A673 (cell line): ENCODE data around the gene ITPR1. TPM values are rescaled to one million over a fixed set of nuclear protein-coding genes. Genes with fewer than 3 reads are reported as not detected.

ENCODE experiments used
- BruUV-seq: library from RNA; stranded (reverse); fragments of 400-500 nt; replicated peaks from 2 replicates; lab custom pipeline; 2021; lab: Mats Ljungman, UMichigan
- CTCF ChIA-PET: fragments of 300-600 bp; sonication (Branson Sonifier 250); formaldehyde crosslinking; loops from one replicate; lab custom pipeline; 2022; ENCODE audit warnings: antibody characterized with exemption; lab: Charles Lee
- POLR2A ChIA-PET: fragments of 300-600 bp; sonication (Branson Sonifier 250); formaldehyde crosslinking; loops from one replicate; lab custom pipeline; 2022; ENCODE audit warnings: antibody characterized with exemption; ENCODE audit not compliant: low non-redundant PET; lab: Charles Lee
- DNase-seq: peaks from one replicate; pipeline ENCODE4 v3.0.0-alpha.2; 2015; ENCODE audit warnings: low spot score
- H3K27ac ChIP-seq: fragments of 200-600 bp; sonication (generic); 2 replicates; pipeline ENCODE4 v1.5.1; 2016; ENCODE audit warnings: mixed run types, low read depth, mild to moderate bottlenecking, mixed read lengths, antibody characterized with exemption, low read length; ENCODE audit not compliant: poor library complexity, severe bottlenecking
- H3K27me3 ChIP-seq: fragments of 200-600 bp; sonication (generic); replicated peaks from 2 replicates; pipeline ENCODE4 v1.6.1; 2017; ENCODE audit warnings: mixed run types, low read depth, mild to moderate bottlenecking, mixed read lengths, antibody characterized with exemption, low read length; ENCODE audit not compliant: insufficient read depth, poor library complexity
- H3K36me3 ChIP-seq: fragments of 200-600 bp; sonication (generic); 2 replicates; pipeline ENCODE4 v1.6.1; 2016; ENCODE audit warnings: mixed run types, mild to moderate bottlenecking, mixed read lengths, antibody characterized with exemption, low read length; ENCODE audit not compliant: insufficient read depth, poor library complexity, severe bottlenecking
- H3K4me1 ChIP-seq: fragments of 200-600 bp; sonication (generic); 2 replicates; pipeline ENCODE4 v1.6.1; 2017; ENCODE audit warnings: mixed run types, mild to moderate bottlenecking, mixed read lengths, antibody characterized with exemption, low read length; ENCODE audit not compliant: insufficient read depth, poor library complexity, severe bottlenecking
- H3K4me3 ChIP-seq: fragments of 200-600 bp; sonication (generic); 2 replicates; pipeline ENCODE4 v1.5.1; 2016; ENCODE audit warnings: low read depth, mixed run types, mild to moderate bottlenecking, mixed read lengths, low read length; ENCODE audit not compliant: poor library complexity, severe bottlenecking
- H3K9me3 ChIP-seq: fragments of 200-600 bp; sonication (generic); 2 replicates; pipeline ENCODE4 v1.6.1; 2016; ENCODE audit warnings: mixed run types, low read depth, mild to moderate bottlenecking, mixed read lengths, antibody characterized with exemption, low read length; ENCODE audit not compliant: poor library complexity, severe bottlenecking
- CTCF ChIP-seq: fragments of 300-800, 200-600 bp; sonication (generic); conservative IDR thresholded peaks from 2 replicates; pipeline ENCODE4 v1.5.1; 2017; ENCODE audit warnings: low read depth, mild to moderate bottlenecking, antibody characterized with exemption, low read length, moderate library complexity, mixed read lengths
- EZH2 ChIP-seq: fragments of 200-600 bp; sonication (generic); IDR thresholded peaks from 2 replicates; pipeline ENCODE4 v1.6.1; 2017; ENCODE audit warnings: borderline replicate concordance, low read depth, mild to moderate bottlenecking, mixed read lengths, antibody characterized with exemption, low read length; ENCODE audit not compliant: poor library complexity, severe bottlenecking
- intact Hi-C: fragments of 100-400 bp; cut with micrococcal nuclease; formaldehyde crosslinking; loops from one replicate; pipeline ENCODE4 v1.10.0; 2022; ENCODE audit not compliant: unreplicated experiment
- total RNA-seq: library from RNA; stranded (reverse); gene quantifications from 2 replicates; pipeline ENCODE4 v1.2.3, GENCODE V29; 2021

ITPR1 gene
- total RNA-seq, 1 experiment from 2014 or later: 8.6 TPM

DNA sequence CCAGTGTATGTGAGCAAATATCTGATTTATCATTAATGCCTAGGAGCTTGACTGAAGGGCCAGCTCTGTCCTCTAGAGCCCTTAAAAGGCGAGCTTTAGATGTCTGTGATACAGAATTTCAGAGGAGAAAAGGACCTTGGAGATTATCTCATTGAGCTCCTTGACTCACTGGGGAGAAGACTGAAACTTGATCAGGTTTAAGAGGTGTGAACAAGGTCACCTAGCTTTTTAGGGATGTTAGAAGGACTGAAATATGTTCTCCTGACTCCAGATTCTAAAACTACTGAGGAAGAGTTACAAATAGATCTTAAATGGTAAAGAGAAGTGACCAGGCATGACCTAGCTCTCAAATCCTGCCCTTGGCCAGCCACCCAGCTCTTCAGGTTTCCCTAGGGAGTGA is 292.4 kb downstream of the ITPR1 start:
- CTCF ChIA-PET: no interaction called here
- BruUV-seq: no TSS peak
- Histone ChIP-seq H3K4me3 (no peak overlapping the region), H3K27me3 (no peaks in the 10 kb centered on the region), H3K9me3 (no peaks in the 10 kb centered on the region), H3K4me1 (no peaks in the 10 kb centered on the region), H3K36me3 (no peaks in the 10 kb centered on the region), H3K27ac (no peak overlapping the region)
- TF ChIP-seq EZH2 (no peak), CTCF (no peak)
- POLR2A ChIA-PET: no interaction called here
- DNase-seq: no peak
- intact Hi-C loops: no loop called here

GRCh38 chr3:4786431-4786830 is 293.3 kb downstream of the ITPR1 start:
- Histone ChIP-seq H3K27me3 (no peaks in the 10 kb centered on the region), H3K9me3 (no peaks in the 10 kb centered on the region), H3K27ac (no peak overlapping the region), H3K4me3 (no peak overlapping the region), H3K4me1 (no peaks in the 10 kb centered on the region), H3K36me3 (no peaks in the 10 kb centered on the region)
- DNase-seq: no peak
- ChIA-PET POLR2A (no interaction called here), CTCF (no interaction called here)
- intact Hi-C loops: no loop called here
- no TSS peak for BruUV-seq
- TF ChIP-seq EZH2 (no peak), CTCF (no peak)

DNA sequence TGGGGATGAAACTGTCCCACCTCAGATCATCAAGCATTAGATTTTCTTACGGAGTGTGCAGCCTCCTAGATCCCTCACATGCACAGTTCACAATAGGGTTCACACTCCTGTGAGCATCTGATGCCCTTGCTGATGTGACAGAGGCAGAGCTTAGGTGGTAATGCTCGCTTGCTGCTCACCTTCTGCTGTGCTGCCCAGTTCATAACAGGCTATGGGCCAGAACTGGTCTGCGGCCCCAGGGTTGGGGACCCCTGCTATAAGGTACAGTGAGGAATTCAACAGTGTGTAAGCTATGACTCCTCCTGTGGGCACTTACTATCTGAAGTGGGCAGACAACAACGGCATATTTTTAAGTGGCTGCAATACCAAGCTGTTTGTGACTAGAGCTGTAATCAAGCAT is 298.2 kb downstream of the ITPR1 start:
- no peaks in the 10 kb centered on the region for H3K36me3 ChIP-seq
- no peaks in the 10 kb centered on the region for H3K9me3 ChIP-seq
- ChIA-PET CTCF (no interaction called here), POLR2A (no interaction called here)
- TF ChIP-seq CTCF (no peak), EZH2 (no peak)
- no peaks in the 10 kb centered on the region for H3K27me3 ChIP-seq
- DNase-seq: no peak
- no peak overlapping the region for H3K4me3 ChIP-seq
- H3K4me1 ChIP-seq: no peaks in the 10 kb centered on the region
- no TSS peak for BruUV-seq
- intact Hi-C loops: no loop called here
- no peak overlapping the region for H3K27ac ChIP-seq
